Loucy (cell line): Measurements from ENCODE around the gene TEAD4.

Experiments
- H2AFZ ChIP-seq: fragments of 200-600 bp; sonication (generic); 2 replicates; pipeline ENCODE4 v1.6.0; 2016; ENCODE audit warnings: antibody characterized with exemption, mild to moderate bottlenecking, low read length, moderate library complexity
- H3F3A ChIP-seq: fragments of 200-600 bp; 2 replicates; pipeline ENCODE4 v1.6.0; 2016; ENCODE audit warnings: antibody characterized with exemption, low read depth, mild to moderate bottlenecking
- H3K27me3 ChIP-seq: fragments of 200-600 bp; sonication (generic); 2 replicates; pipeline ENCODE4 v1.6.1; 2014; ENCODE audit warnings: low read length, mild to moderate bottlenecking; ENCODE audit not compliant: insufficient read depth, poor library complexity, severe bottlenecking
- H3K36me3 ChIP-seq: fragments of 200-600 bp; sonication (generic); 2 replicates; pipeline ENCODE4 v1.6.1; 2016; ENCODE audit warnings: low read length; ENCODE audit not compliant: insufficient read depth
- H3K4me1 ChIP-seq: fragments of 200-600 bp; sonication (generic); 2 replicates; pipeline ENCODE4 v1.5.1; 2014; ENCODE audit warnings: low read length, mild to moderate bottlenecking; ENCODE audit not compliant: insufficient read depth, poor library complexity, severe bottlenecking
- H3K4me2 ChIP-seq: fragments of 200-600 bp; sonication (generic); 2 replicates; pipeline ENCODE4 v1.6.0; 2014; ENCODE audit warnings: antibody characterized with exemption, low read length, low read depth, mild to moderate bottlenecking; ENCODE audit not compliant: poor library complexity, severe bottlenecking
- H3K4me3 ChIP-seq: fragments of 200-600 bp; sonication (generic); 2 replicates; pipeline ENCODE4 v1.5.1; 2014; ENCODE audit warnings: low read length, mild to moderate bottlenecking, mixed read lengths; ENCODE audit not compliant: poor library complexity, severe bottlenecking
- H3K79me2 ChIP-seq: fragments of 200-600 bp; sonication (generic); 2 replicates; pipeline ENCODE4 v1.6.1; 2014; ENCODE audit warnings: low read length; ENCODE audit not compliant: insufficient read depth
- H3K9ac ChIP-seq: fragments of 200-600 bp; sonication (generic); 2 replicates; pipeline ENCODE4 v1.6.0; 2014; ENCODE audit warnings: mild to moderate bottlenecking, low read depth, low read length, moderate library complexity; ENCODE audit not compliant: poor library complexity, severe bottlenecking
- H3K9me2 ChIP-seq: fragments of 200-600 bp; sonication (generic); replicated peaks from 2 replicates; pipeline ENCODE4 v1.6.1; 2016; ENCODE audit warnings: low read depth, low read length, mixed read lengths
- H3K9me3 ChIP-seq: fragments of 200-600 bp; sonication (generic); 2 replicates; pipeline ENCODE4 v1.6.1; 2014; ENCODE audit warnings: mild to moderate bottlenecking, antibody characterized with exemption, low read length, low read depth; ENCODE audit not compliant: insufficient read depth
- H4K20me1 ChIP-seq: fragments of 200-600 bp; sonication (generic); 2 replicates; pipeline ENCODE4 v1.6.0; 2014; ENCODE audit warnings: antibody characterized with exemption, low read length, mild to moderate bottlenecking; ENCODE audit not compliant: insufficient read depth, poor library complexity, severe bottlenecking
- CTCF ChIP-seq: fragments of 200-600 bp; sonication (generic); conservative IDR thresholded peaks from 2 replicates; pipeline ENCODE4 v1.5.1; 2014; ENCODE audit warnings: mild to moderate bottlenecking, antibody characterized with exemption, low read length
- EZH2phosphoT487 ChIP-seq: fragments of 200-600 bp; IDR thresholded peaks from 2 replicates; pipeline ENCODE4 v1.6.1; 2018; ENCODE audit warnings: antibody characterized with exemption, mild to moderate bottlenecking, moderate library complexity, borderline replicate concordance

TEAD4 gene

GRCh38 chr12:3046441-3047200 is 87.4 kb downstream of the TEAD4 start:
- H3K9ac ChIP-seq, result no peak overlapping the region
- no peaks in the 10 kb centered on the region for H3F3A ChIP-seq
- no peak overlapping the region for H2AFZ ChIP-seq
- no peaks in the 10 kb centered on the region for H3K9me3 ChIP-seq
- no peaks in the 10 kb centered on the region for H3K79me2 ChIP-seq
- H3K4me1 ChIP-seq, result no peaks in the 10 kb centered on the region
- H3K36me3 ChIP-seq, result no peaks in the 10 kb centered on the region
- H3K27me3 ChIP-seq, result no peaks in the 10 kb centered on the region
- no peak overlapping the region for H3K4me3 ChIP-seq
- TF ChIP-seq CTCF (no peak), EZH2phosphoT487 (no peak)
- H3K9me2 ChIP-seq, result no peaks in the 10 kb centered on the region
- H4K20me1 ChIP-seq, result no peaks in the 10 kb centered on the region
- H3K4me2 ChIP-seq, result no peak overlapping the region

GRCh38 chr12:3047961-3048360 is 88.8 kb downstream of the TEAD4 start:
- Histone ChIP-seq H3F3A (no peaks in the 10 kb centered on the region), H2AFZ (no peak overlapping the region), H3K36me3 (no peaks in the 10 kb centered on the region), H3K9ac (no peak overlapping the region), H4K20me1 (no peaks in the 10 kb centered on the region), H3K9me3 (no peaks in the 10 kb centered on the region), H3K27me3 (no peaks in the 10 kb centered on the region), H3K4me3 (no peak overlapping the region), H3K9me2 (no peaks in the 10 kb centered on the region), H3K4me1 (no peaks in the 10 kb centered on the region), H3K79me2 (no peaks in the 10 kb centered on the region), H3K4me2 (no peak overlapping the region)
- TF ChIP-seq EZH2phosphoT487, result no peak
- no peak for TF ChIP-seq CTCF

- H3K36me3 ChIP-seq, result no peaks in the 10 kb centered on the region
- H3K9ac ChIP-seq, result no peak overlapping the region
- no peak for TF ChIP-seq EZH2phosphoT487
- TF ChIP-seq CTCF, result no peak
- H3K4me1 ChIP-seq, result no peaks in the 10 kb centered on the region
- H3K4me2 ChIP-seq, result no peak overlapping the region
- no peaks in the 10 kb centered on the region for H3K27me3 ChIP-seq
- no peak overlapping the region for H2AFZ ChIP-seq
- H3K9me3 ChIP-seq, result no peaks in the 10 kb centered on the region
- H4K20me1 ChIP-seq, result no peaks in the 10 kb centered on the region
- no peaks in the 10 kb centered on the region for H3K9me2 ChIP-seq
- H3F3A ChIP-seq, result no peaks in the 10 kb centered on the region
- no peaks in the 10 kb centered on the region for H3K79me2 ChIP-seq
- H3K4me3 ChIP-seq, result no peak overlapping the region
Measured at GRCh38 chr12:3048540-3048939, 89.3 kb downstream of the TEAD4 start.
